Measurements from ENCODE around the gene RAB1B.
"Not testable (repeated sequence)": the region's sequence is repeated elsewhere in the genome, so short reads cannot be mapped to it uniquely, and the experiment has no call there.

Gene RAB1B

DNA sequence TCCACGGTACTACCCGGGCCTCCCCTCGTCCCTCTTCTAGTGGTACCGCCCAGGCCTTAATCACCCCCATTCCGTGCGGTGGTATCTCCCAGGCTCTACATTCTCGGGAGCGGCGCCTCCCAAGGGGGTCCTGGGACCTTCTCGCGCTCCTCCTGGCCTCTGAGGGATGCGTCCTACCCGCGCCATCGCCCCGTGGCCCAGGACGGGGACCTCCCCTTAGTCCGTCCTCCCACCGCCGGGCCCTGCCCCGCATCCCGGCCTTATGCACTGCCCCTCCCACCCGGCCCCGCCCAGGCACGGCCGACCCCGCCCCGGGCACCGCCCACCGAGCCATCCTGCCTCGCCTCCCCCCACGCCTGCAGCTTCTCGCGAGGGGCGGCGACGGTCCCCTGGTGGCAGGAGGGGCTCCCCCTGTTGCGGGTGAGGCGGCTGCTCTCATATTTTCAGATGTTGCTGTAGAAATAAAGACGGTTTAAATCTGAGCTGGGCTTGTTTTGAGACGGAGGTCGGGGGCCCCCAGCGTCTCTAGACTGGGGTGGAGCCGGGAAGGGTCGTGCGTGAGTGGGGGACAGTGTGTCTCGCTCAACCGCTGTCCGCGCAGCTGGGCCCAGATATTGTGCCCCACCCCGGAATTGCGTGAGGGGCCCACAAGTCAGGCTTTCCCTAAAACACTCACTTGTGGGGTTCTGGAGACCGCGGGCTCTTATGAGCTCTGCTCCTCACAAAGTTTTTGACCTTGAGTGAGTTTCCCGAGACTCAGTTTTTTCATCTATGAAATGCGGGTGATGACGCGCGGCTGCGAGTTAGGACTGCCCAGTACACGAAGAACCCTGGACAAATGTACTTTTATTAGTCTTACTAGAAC is 828 bp upstream of the RAB1B start:
- peak; percentile 93 for DNase-seq

DNA sequence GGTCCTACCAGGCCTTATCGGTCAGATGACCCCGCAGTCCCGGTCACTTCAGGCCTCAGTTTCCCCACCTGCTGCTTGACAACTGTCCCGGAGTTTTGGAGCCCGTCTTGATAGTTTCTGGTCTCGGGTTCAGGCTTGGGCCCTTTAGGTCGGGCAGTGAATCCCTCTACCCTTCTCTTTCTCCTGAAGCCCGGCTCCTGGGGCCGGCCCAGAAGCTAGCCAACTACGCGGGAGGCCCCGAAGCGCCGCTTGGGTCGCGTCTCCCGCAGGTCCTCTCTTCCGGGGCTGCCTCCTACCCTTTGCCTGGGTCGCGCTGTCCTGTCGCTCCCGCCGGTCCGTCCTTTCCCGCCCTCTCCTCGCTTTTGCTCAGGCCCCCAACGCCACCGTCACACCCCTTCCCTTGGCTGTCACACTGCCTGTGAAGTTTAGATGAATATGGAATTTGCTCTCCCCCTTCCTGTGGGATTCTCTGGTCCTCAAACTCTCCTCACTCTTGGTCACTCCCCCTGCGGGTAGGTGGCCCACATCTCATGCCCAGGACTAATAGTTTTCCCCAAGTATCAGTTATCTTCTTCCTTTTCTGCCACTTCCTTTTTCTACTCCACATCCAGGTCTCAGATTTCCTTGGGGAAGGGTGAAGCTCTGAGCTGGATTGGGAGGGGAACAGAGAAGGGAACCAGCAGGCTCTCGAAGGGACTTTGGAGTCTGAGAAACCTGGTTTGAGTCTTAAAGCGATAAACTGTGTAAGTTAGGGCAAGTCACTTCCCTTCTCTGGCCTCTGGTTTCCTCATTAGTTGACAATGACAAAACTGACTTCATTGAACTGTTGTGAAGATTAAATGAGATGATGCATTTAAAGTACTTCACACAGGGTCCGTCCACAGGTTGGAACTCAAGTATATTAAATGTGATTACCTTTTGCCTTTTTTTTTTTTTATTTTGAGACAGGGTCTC is 790 bp downstream of the RAB1B start:
- DNase-seq, result peak; percentile 68

DNA sequence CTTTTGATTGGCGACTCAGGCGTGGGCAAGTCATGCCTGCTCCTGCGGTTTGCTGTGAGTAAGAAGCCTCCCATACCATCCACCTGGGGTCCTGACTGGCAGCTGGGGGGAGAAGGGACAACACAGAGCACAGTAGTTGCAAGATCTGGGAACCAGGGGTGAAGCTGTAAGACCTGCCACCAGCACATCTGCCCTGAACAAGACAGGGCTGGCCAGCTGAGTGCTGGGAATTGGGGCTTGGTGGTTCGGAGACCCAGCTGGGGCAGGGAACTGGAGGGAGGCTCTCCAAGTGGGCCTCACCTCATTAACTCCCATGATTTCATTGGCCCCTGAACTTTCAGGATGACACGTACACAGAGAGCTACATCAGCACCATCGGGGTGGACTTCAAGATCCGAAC is 3.4 kb downstream of the RAB1B start:
- no peak for DNase-seq

- DNase-seq, result no peak
Observed at GRCh38 chr11:66272596-66272995, 4.2 kb downstream of the RAB1B start.

DNA sequence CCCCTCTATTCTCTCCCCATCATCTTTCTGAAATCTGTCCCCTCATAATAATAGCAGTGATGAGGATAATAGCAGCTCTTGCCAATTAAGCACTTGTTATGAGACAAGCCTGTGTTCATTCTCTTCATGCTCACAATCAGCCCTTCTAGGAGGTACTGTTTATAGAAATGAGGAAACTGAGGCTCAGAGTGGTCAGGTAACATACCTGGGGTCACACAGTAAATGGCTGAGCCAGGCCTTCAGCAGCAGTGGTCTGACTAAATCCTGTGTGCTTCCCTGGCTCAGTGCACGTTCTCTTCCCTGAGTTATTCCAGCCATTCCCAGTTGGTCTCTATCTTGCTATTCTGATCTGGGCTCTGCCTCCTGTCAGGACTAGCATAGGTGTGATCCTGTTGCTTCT is 5.8 kb downstream of the RAB1B start:
- DNase-seq, result no peak

- no peak for DNase-seq
Observed at GRCh38 chr11:66275396-66275795, 7.0 kb downstream of the RAB1B start.

- DNase-seq, result no peak
Observed at GRCh38 chr11:66275984-66276612, 7.7 kb downstream of the RAB1B start.

DNA sequence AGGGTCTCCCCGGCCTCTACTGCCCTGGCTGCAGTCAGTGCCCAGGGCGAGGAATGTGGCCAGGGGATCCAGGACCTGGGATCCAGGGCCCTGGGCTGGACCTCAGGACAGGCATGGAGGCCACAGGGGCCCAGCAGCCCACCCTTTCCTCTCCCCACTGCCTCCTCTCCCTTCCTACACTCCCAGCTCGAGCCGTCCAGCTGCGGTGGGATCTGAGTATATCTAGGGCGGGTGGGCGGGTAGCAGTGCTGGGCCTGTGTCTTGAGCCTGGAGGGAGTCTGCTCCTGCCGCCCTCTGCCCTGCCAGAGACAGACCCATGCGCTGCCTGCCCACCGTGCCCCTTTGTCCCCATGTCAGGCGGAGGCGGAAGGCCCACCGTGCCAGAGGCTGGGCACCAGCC is 8.2 kb downstream of the RAB1B start:
- not testable (repeated sequence) for DNase-seq

DNA sequence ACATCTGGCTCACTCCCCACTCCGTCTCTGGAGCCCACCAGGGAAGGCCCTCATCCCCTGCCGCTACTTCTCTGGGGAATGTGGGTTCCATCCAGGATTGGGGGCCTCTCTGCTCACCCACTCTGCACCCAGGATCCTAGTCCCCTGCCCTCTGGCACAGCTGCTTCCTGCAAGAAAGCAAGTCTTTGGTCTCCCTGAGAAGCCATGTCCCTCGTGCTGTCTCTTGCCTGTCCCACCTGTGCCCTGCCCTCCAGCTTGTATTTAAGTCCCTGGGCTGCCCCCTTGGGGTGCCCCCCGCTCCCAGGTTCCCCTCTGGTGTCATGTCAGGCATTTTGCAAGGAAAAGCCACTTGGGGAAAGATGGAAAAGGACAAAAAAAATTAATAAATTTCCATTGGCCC is 8.6 kb downstream of the RAB1B start:
- DNase-seq, result not testable (repeated sequence)

DNA sequence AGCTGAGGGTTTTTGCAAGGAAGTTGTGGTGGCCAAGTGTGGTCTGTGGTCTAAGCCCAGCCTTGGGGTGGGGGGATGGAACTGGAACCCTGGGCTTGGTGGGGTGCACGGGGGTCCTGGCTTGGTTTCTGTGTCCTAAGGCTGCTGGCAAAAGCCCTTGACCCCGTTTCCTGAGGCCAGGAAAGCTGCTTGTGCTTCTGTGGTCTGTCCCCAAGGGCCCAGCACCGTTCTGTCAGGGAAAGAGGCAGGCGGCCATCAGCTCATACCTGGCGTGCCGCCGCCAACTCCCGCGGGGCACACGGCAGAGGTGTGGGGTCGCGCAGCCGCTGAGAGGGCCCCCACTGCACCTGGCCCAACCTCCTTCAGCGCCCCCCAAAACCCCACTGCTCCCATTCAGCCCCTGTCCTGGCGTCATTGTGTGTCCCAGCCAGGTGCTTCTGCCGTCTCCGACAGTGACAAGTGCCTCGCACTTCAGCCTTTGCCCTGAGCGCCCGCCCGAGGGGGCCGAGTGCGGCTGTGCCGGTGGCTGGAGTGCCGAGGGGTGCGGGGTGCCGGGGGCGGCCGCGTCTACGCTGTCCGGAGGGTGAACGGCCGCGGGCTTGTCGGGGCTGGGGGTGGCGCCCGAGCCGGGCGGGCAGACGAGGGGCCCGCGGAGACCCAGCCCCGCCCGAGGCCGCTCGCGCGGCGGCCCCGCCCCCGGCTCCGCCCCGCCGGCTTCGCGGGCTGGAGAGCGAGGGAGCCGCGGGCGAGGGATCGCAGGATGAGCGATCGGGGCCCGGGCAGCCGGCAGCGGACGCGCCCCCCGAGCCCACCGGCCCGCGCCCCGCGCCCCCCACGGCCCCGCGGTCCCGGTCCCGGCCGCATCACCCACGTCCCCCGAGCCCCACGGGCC is 9.3 kb downstream of the RAB1B start, which contains the start of gene CNIH2:
Gene CNIH2 (plus strand): TSS at position 705 of the 892 bp plus-strand sequence. CDS start 282 bp downstream, outside the sequence.
- DNase-seq, result peak; percentile 60

- peak; percentile 39 for DNase-seq
Observed at GRCh38 chr11:66278363-66279091, 10.1 kb downstream of the RAB1B start.

- no peak for DNase-seq
Observed at GRCh38 chr11:66279092-66279734, 10.8 kb downstream of the RAB1B start.

GRCh38 chr11:66280428-66280827 is 12.0 kb downstream of the RAB1B start:
- DNase-seq, result peak; percentile 82

- DNase-seq, result no peak
Observed at GRCh38 chr11:66281001-66281400, 12.6 kb downstream of the RAB1B start.

GRCh38 chr11:66281776-66282467 is 13.5 kb downstream of the RAB1B start:
- peak; percentile 57 for DNase-seq

- DNase-seq, result peak; percentile 95
Observed at GRCh38 chr11:66282468-66283455, 14.3 kb downstream of the RAB1B start.

DNA sequence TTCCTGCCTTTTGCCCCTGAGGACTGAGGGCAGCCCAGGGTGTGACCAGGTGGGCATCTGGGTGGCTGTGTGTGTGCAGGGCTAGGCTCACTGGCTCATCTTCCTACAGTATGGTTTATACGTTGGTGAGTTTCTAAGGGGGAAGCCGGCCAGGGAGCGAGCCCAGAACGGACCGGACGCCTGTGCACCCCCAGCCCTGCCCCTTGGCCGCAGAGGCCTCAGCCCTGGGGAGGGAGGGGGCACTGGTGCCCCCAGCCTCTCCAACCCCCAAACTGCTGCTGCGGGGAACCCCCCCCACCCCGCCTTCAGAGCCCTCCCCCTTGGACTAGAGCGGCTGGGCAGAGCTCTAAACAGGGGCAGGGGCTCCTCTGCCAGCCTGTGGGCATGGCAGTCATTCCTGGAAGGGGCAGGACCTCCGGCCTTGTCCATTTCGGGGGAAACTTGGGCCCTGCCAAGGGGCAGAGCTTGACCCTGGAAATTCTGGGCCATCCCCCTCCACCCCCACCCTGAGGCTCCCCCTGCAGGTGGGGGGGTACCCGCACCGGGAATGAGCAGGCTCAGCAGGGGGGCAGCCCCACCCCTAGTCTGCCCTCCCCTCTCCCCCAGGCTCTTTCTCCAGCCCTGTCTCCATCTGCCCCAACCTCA is 15.1 kb downstream of the RAB1B start:
- no peak for DNase-seq

DNA sequence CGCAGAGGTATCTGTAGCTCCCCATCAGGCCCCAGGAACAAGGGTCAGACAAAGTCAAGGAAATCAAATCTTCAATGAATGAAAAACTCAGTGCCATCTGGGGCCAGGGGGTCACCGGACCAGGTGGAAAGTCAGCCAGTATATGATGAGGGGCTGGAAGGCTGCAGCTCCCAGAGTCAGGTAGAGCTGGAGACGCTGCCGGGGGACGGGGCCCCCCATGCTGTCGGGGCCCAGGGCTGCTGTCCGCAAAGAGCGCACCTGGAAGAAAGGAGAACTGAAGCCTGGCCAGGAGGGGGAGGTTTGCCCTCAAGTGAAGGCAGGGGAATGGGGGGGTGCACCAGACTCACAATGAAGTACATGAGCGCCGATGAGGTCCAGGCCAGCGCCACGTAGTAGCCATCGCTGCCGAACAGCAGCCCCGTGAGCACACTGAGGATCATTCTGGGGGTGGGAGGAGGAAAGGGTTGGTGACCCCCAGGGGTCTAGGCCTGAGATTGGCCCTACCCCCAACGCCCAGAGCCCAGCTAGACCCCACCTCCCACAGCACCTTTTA is 16.2 kb downstream of the RAB1B start:
- DNase-seq, result no peak
